ENCODE results near the gene LCP2.

DNA sequence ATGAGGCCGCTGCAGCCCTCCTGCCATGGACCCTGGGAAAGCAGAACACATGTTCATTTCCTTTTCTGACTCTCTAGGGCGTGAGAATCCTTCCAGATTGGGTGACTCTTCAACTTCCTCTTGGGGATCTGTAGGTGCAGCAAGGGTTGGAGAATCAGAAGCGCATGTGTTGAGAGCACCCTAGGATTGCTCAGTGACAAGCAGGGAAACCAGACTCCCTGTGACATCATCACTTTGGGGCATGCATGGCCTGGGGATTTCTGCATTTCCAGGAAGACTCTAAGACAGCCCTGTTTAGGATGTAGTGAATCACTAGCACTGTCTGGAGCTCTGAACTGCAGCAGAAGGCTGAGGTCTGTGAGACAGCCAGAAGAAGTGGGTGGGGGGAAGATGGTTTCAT is 15.1 kb upstream of the LCP2 start:
- TF ChIP-seq, protein P1, sequence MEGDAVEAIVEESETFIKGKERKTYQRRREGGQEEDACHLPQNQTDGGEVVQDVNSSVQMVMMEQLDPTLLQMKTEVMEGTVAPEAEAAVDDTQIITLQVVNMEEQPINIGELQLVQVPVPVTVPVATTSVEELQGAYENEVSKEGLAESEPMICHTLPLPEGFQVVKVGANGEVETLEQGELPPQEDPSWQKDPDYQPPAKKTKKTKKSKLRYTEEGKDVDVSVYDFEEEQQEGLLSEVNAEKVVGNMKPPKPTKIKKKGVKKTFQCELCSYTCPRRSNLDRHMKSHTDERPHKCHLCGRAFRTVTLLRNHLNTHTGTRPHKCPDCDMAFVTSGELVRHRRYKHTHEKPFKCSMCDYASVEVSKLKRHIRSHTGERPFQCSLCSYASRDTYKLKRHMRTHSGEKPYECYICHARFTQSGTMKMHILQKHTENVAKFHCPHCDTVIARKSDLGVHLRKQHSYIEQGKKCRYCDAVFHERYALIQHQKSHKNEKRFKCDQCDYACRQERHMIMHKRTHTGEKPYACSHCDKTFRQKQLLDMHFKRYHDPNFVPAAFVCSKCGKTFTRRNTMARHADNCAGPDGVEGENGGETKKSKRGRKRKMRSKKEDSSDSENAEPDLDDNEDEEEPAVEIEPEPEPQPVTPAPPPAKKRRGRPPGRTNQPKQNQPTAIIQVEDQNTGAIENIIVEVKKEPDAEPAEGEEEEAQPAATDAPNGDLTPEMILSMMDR (IDR thresholded peaks at IDR 0.05; ENCODE audit: poor library complexity), result no peak
- no peak for TF ChIP-seq EZH2phosphoT487 (IDR thresholded peaks at IDR 0.05; ENCODE audit: low read depth, severe bottlenecking, unreplicated experiment)

All from hepatocyte (in vitro differentiated cells).